HG02588 (cell line): ENCODE results near the gene CORO2A.
A peak's percentile ranks its signal among the peaks of the same experiment; 100 is the strongest.
"Not testable (repeated sequence)": the region's sequence is repeated elsewhere in the genome, so short reads cannot be mapped to it uniquely, and the experiment has no call there.

Experiments
- ATAC-seq: cut with Tn5 transposase; IDR thresholded peaks from one replicate; pipeline ENCODE4 v1.9.1; 2021; ENCODE audit warnings: mild to moderate bottlenecking, moderate library complexity; ENCODE audit not compliant: unreplicated experiment

The CORO2A gene

DNA sequence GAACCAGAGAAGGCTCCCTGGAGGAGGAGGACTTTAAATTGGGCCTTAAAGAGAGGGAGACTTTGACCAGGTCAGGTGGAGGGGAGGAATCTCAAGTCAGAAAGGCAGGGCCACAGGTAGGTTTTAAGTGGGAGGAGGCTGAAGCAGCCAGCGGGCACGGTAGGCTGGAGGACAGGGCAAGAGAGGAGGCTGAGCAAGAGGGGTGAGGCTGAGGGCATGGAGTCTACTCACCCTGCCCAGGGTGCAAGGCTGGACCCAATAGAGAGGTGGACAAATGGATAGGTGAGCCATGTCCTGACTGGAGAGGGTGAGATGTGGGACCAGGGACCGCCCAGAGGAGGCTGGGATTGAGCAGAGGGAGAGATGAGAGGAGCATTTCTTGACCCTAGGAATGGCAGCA is 47.8 kb downstream of the CORO2A start:
- no peak for ATAC-seq

DNA sequence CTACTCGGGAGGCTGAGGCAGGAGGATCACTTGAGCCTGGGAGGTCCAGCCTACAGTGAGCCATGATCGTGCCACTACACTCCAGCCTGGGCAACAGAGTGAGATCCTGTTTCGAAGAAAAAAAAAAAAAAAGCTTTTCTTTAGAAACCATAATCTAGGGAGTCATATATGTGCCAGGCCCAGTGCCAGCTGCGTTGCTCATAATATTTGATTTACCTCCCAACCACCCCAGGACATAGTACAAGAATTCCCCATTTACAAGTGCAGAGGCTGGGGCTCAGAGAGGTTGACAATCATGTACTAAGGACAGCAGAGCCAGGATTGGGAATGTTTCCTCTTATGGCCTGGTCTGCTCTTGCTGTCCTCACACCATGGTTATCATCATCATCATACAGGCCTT is 48.4 kb downstream of the CORO2A start:
- no peak for ATAC-seq

DNA sequence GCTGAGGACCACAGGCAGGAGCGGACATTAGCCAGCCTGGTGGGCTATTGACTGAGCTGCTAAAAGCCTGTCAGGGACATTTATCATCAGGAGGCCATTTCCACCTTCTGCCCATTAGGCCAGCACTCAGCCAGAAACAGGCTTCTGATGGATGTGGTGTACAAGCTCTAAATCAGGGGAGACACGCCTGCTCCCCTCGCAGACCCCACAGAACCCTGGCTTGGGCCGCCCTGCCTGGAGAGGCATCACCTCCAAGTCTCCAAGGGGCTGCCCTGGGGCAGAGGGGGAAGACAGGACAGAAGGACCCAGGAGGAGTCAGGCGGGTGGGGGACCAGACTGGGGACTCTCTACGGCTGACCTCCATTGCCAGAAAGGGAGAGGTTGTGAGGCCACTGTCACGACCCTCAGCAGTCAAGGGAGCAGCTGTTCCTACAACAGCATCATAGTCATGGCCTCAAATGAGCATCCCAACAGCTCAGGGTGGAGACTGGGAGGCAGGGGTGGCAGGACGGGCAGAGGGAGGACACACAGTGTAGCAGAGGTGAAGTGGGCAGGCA is 49.4 kb downstream of the CORO2A start:
- no peak for ATAC-seq

DNA sequence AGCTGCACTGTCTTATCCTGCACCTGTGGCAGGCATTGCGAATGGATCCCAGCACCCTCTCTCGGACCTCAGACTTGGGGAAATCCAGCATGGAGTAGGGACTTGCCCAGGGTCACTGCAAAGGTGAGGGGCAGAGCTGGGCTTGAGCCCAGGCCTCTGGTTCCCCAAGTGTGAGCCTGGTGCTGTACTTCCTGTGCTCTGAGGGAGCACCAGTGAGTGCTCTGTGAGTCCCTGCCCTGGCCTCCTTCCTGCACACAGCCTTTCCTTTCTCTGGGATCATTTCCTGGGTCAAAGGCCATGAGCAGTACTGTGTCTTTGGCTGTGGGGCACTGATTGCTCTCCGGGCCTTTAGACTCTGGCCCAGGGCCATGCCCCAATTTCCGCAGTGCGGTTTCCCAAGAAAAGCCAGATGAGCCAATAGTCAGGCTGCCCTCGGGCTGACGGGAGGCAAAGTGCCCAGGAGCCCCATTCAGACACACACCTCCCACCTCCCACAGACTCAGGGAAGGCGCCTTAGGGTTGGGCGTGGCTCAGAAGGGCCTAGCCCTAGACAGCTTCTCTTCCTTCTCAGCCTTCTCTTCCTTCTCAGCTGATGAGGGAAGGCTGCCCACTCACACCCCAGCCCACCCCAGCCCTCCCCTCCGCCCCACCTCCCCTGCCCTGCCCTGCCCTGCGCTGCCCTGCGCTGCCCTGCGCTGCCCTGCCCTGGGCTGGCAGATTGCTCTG is 50.1 kb downstream of the CORO2A start:
- no peak for ATAC-seq

DNA sequence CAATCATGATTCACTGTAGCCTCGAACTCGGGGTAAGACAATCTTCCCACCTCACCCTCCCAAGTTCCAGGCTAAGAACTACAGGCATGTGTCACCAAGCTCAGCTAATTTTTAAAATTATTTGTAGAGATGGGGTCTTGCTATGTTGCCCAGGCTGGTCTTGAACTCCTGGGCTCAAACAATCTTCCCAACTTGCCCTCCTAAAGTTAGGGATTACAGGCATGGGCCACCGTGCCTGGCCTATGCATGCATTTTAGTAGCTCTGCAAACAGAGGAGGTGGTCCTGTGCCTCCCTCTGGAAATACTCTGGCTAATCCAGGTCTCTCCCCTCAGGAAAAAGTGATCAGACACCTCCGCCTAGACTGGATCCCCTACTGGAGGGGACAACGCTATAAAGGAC is 51.9 kb downstream of the CORO2A start:
- no peak for ATAC-seq

DNA sequence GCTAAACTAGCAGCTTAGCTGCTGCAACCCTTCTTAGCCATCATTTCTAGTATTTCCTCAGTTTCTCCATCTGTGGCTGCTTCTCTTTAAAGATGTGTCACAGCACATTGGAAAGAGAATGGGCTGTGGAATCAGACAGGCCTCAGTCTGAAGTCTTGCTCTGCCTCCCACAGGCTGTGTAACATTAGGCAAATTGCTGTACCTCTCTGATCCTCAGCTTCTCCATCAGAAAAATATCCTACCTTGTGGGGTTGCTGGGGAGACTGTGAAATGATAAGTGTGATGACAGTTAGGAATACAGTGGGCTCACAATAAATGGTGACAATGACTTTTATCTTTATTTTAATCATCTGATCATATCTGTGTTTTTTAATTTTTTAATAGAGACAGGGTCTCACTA is 55.9 kb downstream of the CORO2A start:
- ATAC-seq, result no peak

DNA sequence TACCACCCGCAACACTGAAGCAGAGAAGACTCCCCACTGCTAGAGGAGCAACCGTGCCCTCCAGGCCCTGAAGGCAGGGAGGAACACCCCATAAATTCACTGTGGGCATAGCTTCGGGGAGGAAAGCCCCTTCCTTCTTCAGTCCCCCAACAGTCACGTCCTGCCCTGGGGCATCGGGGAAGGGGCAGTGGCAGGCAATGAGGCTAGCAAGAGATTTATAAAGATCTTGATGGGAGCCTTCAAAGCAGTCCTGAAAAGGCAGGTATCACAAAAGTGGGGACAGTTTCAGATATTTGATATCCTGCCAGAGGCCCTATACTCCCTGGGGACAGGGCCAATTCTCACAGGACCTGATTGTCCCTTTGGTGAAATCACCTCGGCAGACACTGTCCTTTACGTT is 56.5 kb downstream of the CORO2A start:
- ATAC-seq, result no peak

DNA sequence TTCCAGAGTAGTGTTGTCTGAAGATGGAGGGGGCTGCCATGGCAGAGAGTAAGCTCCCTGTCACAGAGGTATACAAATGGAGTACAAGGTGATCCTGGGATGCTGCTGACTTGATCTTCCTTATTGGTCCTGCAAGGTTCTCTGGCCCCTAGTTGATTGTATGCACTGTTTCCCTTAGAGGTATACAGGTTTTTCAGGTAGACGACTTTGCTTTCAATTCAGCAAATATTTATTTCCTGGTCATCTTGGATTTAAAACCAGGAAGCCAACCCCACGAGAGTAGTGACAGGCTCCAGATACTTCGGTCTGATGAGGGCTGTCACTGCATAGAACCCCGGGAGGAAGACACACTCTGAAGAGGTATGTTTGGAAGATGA is 56.9 kb downstream of the CORO2A start:
- no peak for ATAC-seq

DNA sequence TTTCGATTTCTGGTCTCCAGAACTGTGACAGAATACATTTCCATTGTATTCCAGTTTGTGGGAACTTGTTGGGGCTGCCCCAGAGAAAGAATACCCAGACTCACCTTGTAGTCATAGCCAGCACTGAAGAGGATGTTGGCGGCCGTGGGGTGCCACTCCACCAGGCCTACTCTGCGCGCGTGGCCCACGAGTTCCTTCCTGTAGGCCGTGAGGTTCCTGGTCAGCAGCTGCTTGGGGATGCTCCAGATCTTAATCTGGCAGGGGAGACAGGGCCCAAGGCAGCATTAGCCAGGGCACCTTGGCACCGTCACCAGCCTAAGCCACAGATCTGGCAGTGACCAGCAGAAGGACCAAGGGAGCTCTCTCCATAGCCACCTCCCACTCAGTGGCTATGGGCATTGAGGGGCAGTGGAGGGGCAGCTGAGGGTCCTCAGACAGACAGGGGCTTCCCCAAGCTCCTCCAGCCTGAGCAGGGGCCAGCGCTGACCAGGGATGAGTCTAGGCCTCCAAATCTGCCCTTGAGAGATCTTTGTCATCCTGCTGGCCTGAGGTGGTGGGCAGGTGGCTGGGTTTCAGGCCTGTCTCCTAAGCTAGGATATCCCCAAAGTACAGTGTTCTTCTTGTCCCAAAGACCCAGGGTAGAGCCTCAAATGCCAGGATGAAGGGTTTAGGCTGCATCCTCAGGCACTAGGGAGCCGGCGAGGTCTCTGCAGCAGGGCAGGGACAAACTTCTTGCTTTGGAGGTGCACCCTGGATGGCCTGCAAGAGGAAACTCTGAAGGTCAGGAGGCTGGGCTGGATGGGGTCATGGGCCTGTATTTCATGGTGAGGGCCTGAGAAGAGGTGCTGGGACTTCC is 57.5 kb downstream of the CORO2A start:
- ATAC-seq, result no peak

DNA sequence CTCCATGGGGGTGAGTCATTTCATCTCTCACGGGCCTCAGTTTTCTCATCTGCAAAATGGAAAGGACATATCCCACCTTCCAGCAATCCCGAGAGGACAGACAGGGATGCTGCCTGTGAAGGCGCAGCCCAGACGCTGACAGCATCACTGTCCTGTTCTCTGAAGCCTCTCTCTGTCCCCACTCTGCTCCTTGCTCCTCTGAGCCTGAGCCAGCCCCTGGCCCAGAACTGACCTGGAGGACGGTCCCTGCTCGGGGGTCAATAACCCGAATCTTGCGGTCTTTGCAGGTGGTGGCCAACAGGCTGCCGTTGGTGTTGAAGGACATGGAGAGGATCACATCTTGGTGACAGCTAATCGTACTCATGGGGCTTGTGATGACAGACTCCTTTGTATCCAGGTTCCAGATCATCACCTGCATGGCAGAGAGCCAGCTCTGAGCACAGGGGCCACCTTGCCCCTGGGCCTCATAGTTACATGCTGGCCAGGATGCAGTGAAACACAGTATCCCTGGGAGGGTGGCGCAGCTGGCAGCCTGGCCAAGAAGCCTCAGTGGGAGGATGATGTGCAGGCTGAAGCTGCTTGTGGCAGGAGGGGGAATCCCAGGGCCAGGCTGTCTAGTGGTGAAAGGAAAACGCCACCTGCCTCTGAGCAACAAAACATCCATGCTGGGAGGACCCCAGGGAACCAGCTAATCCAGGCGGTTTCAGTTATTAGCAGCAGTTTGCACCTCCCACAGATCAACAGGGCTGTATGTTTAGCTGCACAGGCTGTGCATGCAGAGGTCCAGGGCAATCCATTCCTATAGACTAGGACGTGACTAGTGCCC is 59.4 kb downstream of the CORO2A start:
- no peak for ATAC-seq

DNA sequence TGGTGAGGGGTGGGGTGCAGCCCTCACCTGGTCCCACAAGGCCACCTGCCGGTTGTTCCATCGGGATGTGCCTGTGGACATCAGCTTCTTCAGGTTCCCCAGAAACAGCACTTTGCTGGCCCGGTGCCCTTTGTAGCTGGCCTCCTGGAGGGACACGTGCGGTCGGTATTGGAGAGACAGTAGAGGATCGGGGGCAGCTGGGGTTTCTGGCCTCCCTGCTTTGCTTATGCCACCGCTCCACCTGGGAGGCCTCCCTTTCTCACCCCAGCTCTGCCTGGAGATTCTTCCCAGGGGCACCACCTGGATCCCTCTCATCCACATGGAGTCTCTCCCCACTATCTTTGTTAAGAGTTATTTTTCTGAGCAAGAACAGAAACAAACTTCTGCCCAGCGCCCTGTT is 60.3 kb downstream of the CORO2A start:
- ATAC-seq, result no peak

DNA sequence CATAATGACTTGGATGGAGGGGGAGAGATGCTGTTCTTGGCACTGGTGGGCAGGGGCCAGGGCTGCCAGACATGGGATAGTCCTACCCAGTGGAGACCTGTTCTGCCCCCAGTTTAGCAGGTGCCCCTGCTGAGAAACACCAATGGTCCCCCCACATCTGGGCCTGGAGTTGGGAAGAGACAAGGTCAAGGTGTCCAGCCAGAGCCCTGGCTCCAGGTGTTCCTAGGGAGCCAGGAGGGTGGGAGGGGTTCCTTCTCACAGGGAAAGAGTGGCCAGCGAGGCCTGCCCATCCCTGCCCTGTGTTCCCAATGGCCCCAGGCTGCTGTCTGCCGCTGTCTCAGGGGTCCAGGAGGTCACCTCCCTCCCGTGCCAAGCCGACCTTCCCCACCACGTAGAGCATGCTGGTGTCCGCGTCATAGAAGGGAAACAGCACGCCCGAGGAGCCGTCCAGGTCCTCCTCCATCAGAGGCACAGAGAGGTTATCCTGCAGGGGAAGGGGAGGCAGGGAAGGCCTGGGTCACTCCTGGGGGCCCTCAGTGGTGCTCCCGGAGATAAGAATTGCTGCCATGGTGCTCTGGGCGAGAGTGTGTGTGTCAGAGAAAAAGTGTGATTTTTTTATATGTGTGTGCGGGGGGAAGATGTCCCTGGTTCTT is 61.7 kb downstream of the CORO2A start:
- ATAC-seq, result no peak

DNA sequence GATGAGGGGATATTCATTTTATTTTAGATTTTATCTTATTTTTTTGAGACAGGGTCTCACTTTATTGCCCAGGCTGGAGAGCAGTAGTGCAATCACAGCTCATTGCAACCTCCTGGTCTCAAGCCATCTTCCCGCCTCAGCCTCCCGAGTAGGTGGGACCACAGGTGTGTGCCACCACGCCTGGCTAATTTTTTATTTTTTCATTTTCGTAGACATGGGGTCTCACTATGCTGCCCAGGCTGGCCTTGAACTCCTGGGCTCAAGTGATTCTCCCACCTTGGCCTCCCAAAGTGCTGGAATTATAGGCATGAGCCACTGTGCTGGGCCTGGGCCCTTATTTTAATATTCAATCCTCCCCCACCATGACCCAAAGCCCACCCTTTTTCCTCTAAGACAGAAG is 62.4 kb downstream of the CORO2A start:
- not testable (repeated sequence) for ATAC-seq

DNA sequence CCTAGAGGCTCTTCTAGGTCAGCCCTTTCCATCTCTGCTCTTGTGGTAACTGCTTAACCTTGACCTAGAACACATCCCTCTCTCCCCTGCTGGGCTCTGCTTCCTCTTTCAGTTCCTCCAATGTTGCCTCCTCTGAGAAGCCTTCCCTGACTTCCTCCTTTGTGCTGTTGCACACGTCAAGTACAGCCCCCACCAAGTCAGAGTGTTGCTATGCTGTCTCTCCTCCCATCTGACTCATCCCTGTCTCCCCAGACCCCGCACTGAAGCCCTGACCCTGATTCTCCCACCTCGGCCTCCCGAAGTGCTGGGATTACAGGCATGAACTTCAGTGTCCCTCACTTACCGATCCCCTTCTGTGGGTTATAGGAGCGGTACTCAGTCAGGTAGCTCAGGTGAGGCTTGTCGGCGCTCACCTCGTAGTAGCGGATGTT is 63.0 kb downstream of the CORO2A start:
- ATAC-seq, result peak; percentile 61

DNA sequence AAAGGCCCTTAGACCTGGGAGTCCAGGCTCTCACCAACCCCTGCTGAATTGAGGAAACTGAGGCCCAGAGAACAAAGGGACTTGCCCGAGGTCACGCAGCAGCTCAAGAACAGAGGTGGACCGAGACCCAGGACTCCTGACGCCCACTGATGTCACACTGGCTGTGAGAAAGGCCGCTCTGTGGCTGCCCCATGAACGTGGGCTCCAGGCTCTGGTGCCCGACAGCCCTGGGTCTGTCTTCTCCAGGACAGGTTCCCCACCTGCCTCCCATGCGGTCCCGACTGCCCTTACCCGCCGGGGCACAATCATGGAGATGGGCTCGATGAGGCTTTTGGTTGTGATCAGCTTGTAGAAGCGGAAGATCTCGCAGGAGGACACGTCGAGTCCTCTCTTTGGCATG is 64.1 kb downstream of the CORO2A start:
- no peak for ATAC-seq

DNA sequence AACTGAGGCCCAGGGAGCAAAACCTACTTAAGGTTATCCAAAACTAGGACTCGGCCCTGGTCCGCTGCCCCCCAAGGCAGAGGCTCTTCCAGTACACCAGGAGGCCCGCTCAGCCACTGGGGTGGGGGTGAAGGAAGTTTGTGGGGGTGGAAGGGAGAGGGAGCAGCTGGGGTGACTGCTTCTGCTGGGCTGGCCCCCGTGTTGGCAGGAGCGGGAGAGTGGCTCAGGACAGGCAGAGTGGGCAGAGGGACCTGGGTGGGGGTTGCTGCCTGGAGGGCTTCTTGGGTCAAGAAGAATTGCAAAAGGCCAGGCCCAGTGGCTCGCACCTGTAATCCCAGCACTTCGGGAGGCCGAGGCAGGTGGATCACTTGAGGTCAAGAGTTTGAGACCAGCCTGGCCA is 65.2 kb downstream of the CORO2A start:
- ATAC-seq, result no peak

DNA sequence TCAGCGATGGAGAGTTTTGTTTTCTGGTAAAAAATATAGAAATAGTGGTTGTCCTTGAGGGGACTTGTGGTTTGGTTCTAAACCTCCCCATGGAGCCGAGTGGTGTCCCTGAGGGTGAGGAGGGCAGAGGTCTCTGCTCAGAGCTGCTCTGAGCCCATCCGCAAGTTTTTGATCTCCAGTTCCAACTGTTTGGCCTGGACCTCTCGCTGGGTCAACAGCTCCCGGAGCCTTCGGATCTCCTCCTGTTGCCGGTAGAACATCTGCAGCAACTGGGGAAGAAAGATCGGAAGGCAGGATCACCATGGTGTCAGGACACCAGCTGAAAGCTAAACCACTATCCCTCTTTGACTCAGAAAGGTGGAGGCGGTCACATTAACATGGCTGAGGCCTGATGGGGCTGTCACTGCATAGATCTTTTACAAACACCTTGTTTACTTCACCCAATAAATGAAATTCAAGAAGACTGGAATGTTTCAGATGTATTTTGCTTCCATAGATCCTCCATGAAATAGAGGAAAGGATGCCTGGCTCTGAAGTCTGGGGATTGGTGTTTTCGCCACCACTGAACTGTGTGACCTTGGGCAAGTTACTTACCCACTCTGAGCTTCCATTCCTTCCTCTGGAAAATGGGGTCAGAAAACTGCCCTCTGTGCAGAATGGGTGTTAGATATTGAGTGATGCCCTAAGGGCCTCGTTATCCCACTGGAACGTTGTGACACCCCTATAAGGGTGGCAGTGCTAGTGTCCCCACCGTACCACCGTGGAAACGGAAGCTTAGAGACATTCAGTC is 67.6 kb downstream of the CORO2A start:
- ATAC-seq, result no peak

DNA sequence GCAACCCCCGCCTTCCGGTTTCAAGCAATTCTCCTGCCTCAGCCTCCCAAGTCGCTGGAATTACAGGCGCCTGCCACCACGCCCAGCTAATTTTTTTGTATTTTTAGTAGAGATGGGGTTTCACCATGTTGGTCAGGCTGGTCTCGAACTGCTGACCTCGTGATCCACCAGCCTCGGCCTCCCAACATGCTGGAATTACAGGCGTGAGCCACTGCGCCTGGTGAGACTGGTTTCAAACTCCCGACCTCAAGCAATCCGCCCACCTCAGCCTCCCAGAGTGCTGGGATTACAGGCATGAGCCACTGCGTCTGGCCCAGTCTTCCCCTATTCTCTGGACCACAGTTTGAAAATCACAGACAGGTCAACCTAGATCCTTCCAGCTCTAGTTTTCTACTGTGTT is 68.3 kb downstream of the CORO2A start:
- ATAC-seq, result not testable (repeated sequence)

DNA sequence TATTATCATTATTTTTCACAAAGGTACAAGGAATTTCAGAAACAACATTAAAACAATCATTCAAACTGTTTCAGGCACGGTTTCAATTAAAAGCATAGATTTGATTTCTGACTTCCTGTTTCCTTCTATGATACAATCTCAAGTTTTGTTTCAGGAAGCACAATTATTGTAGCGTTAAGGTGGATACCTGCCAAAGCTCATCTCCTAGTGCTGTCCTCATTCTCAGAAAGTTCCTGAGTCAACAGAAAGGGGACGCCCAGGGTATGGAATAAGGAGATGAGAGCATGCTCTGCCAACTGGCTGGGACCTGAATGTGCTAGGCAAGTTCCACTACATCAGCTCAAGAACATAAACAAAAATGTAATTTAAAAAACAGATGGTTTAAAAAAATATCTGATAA is 71.4 kb downstream of the CORO2A start:
- ATAC-seq, result no peak

DNA sequence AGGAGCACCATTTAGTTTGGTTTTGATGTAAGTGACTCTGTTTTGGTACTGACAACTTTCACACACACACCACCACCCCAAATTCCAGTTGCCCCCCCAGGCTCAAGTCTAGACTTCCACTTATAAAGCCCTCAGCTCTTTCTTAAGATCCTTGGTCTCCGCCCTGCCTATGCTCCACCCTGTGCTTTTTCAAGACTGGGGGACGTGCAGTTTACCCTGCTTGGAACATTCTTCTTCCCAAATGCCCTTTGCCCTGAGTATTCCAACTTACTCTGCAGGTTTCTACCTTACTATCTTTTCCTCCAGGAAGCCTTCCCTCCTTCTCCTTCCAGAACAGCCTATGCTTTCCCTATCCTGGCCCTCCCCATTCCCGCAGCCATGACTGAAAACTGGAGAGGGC is 72.0 kb downstream of the CORO2A start:
- ATAC-seq, result no peak
